K562 (cell line): ENCODE results near the gene MYBPHL.

ENCODE experiments used
- SMC3 ChIP-seq: conservative IDR thresholded peaks from 2 replicates; pipeline ENCODE4 v1.6.1; 2011; ENCODE audit warnings: low read depth, low read length, improper control_type of control experiment; ENCODE audit not compliant: insufficient read depth
- TF ChIP-seq, protein P1 (sequence below), 2 experiments: fragments of 450-650 bp; formaldehyde crosslinking in 1 of 2; IDR thresholded peaks; 2 replicates each; pipeline versions ENCODE4 v1.4.0 to v1.6.1; 2014 to 2020; ENCODE audit warnings: mild to moderate bottlenecking in 2 of 2, borderline replicate concordance in 1 of 2, low read depth in 1 of 2
- TF ChIP-seq, protein P2 (sequence below): fragments of 450-650 bp; formaldehyde crosslinking; IDR thresholded peaks from 2 replicates; pipeline ENCODE4 v1.4.0; 2022; ENCODE audit warnings: missing genetic modification characterization

DNA sequence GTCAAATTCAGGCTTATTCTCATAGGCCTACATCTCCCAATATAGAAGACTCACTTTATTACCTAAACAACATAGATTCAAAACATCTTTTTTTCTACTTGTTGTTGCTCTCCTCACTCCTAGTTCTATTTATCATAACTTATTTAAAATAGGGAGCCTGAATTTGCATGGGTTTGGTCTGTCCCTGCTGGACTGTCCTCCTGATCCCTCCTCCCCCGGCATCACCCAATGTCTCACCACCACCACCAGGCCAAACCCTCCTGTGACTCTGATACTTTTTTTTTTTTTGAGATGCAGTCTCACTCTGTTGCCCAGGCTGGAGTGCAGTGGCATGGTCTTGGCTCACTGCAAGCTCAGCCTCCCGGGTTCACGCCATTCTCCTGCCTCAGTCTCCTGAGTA lies 31.8 kb upstream of the MYBPHL start:
- TF ChIP-seq SMC3 = no peak
- TF ChIP-seq, protein P1, sequence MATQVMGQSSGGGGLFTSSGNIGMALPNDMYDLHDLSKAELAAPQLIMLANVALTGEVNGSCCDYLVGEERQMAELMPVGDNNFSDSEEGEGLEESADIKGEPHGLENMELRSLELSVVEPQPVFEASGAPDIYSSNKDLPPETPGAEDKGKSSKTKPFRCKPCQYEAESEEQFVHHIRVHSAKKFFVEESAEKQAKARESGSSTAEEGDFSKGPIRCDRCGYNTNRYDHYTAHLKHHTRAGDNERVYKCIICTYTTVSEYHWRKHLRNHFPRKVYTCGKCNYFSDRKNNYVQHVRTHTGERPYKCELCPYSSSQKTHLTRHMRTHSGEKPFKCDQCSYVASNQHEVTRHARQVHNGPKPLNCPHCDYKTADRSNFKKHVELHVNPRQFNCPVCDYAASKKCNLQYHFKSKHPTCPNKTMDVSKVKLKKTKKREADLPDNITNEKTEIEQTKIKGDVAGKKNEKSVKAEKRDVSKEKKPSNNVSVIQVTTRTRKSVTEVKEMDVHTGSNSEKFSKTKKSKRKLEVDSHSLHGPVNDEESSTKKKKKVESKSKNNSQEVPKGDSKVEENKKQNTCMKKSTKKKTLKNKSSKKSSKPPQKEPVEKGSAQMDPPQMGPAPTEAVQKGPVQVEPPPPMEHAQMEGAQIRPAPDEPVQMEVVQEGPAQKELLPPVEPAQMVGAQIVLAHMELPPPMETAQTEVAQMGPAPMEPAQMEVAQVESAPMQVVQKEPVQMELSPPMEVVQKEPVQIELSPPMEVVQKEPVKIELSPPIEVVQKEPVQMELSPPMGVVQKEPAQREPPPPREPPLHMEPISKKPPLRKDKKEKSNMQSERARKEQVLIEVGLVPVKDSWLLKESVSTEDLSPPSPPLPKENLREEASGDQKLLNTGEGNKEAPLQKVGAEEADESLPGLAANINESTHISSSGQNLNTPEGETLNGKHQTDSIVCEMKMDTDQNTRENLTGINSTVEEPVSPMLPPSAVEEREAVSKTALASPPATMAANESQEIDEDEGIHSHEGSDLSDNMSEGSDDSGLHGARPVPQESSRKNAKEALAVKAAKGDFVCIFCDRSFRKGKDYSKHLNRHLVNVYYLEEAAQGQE (IDR thresholded peaks at IDR 0.05; ENCODE audit: borderline replicate concordance) = no peak
- TF ChIP-seq, protein P1 (CRISPR knock-in tag; IDR thresholded peaks at IDR 0.05; ENCODE audit: low read depth) = no peak
- TF ChIP-seq, protein P2, sequence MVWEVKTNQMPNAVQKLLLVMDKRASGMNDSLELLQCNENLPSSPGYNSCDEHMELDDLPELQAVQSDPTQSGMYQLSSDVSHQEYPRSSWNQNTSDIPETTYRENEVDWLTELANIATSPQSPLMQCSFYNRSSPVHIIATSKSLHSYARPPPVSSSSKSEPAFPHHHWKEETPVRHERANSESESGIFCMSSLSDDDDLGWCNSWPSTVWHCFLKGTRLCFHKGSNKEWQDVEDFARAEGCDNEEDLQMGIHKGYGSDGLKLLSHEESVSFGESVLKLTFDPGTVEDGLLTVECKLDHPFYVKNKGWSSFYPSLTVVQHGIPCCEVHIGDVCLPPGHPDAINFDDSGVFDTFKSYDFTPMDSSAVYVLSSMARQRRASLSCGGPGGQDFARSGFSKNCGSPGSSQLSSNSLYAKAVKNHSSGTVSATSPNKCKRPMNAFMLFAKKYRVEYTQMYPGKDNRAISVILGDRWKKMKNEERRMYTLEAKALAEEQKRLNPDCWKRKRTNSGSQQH (CRISPR knock-in tag) = no peak
